Testis (tissue), 2 donors: Measurements from ENCODE around the gene SLC36A2.

Experiments
- CTCF ChIP-seq, 3 experiments: fragments of 450-650 bp in 2 of 3; fragments of 200-600 bp in 1 of 3; sonication (generic) in 1 of 3; IDR thresholded peaks; one replicate each; pipeline ENCODE4 v1.5.1; 2016 to 2019; ENCODE audit warnings: antibody characterized with exemption in 3 of 3, mild to moderate bottlenecking in 2 of 3, moderate library complexity in 1 of 3
- POLR2A ChIP-seq: fragments of 450-650 bp; IDR thresholded peaks from one replicate; pipeline ENCODE4 v1.6.1; 2017; ENCODE audit warnings: antibody characterized with exemption, mild to moderate bottlenecking, moderate library complexity

DNA sequence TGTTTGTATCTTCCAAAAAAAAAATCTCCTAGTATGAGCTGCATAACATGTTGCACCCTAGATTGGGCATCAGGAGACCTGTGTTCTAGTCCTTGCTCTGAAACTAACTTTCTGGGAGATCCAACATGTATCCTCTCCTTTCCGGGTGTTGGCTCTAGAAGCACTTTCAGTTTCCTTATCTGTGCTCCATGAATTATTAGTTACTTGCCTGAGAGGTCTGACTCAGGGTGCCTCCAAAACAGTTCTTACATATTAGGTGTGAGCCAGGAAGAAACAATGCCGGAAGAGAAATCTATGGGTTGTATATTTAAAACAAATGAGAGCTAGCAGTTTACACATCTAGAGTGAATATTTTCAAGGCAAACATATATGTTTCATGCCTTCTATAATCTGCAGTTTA lies 36.7 kb upstream of the SLC36A2 start:
- no peak for TF ChIP-seq CTCF (IDR thresholded peaks at IDR 0.05)
- no peak for TF ChIP-seq POLR2A
